Measurements from ENCODE around the gene DSPP.

The DSPP gene

GRCh38 chr4:87649980-87650379 is 41.7 kb downstream of the DSPP start, which contains the start of gene DMP1:
Gene DMP1 (plus strand): TSS chr4:87650280. CDS start chr4:87656493, 6,213 bp downstream.
- Histone ChIP-seq H3K4me1 (ENCODE audit: insufficient read depth, low read length) (peaks cover 10% of the 10 kb centered on the region), H2AFZ (ENCODE audit: low read depth, low read length) (no peak within 1 kb of the TSS), H3K27me3 (ENCODE audit: insufficient read depth, low read length) (no peaks in the 10 kb centered on the region), H3K4me3 (ENCODE audit: low read length) (no peak within 1 kb of the TSS), H3K9me3 (ENCODE audit: low read length) (no peaks in the 10 kb centered on the region), H3K36me3 (ENCODE audit: insufficient read depth, low read length) (no peaks in the 10 kb centered on the region)

DNA sequence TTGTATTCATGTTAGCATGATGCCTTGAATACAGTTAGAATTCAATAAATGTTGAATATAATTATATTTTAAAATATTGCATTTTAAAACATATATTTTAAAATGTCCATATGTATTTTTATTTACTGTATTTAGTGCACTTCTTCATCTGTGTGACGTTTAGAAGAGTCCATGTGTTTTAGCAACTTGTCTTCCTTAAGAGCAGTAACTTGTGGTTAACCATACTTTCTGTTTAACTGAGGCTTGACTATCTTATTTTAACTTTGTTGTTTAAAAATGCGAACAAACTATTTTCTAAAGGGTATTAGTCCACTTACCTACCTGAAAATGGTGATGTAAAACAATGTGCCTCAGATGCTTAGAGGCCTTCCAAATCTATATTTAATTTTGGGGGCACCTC is 42.6 kb downstream of the DSPP start:
- no peaks in the 10 kb centered on the region for H3K9me3 ChIP-seq (ENCODE audit: low read length)
- no peaks in the 10 kb centered on the region for H3K36me3 ChIP-seq (ENCODE audit: insufficient read depth, low read length)
- no peak overlapping the region for H3K4me3 ChIP-seq (ENCODE audit: low read length)

DNA sequence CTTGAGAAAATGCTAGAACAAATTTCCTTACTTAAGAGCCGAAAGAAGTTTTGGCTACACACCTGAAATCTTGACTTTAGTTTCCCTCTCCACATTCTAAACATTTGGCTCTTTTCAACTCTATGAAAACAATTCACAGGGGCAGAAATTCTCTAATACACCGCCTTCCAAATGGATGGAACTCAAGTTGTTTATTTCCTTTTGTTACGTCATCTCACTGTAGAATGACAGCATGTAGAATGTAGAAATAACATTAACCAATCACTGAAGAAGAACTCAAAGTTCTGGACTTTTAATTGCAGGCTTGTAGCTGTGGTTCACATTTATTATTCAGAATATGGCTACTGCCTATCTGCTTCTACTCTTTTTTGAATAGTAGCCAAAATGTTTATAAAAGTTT is 43.6 kb downstream of the DSPP start:
- Histone ChIP-seq H2AFZ (ENCODE audit: low read depth, low read length) (no peak overlapping the region), H3K4me1 (ENCODE audit: insufficient read depth, low read length) (peaks cover 10% of the 10 kb centered on the region), H3K9me3 (ENCODE audit: low read length) (no peaks in the 10 kb centered on the region)

More for the DNA sequence above, 42.6 kb downstream of the DSPP start:
- H3K4me1 ChIP-seq (ENCODE audit: insufficient read depth, low read length), result peaks cover 10% of the 10 kb centered on the region
- H2AFZ ChIP-seq (ENCODE audit: low read depth, low read length), result no peak overlapping the region
- no peaks in the 10 kb centered on the region for H3K27me3 ChIP-seq (ENCODE audit: insufficient read depth, low read length)

DNA sequence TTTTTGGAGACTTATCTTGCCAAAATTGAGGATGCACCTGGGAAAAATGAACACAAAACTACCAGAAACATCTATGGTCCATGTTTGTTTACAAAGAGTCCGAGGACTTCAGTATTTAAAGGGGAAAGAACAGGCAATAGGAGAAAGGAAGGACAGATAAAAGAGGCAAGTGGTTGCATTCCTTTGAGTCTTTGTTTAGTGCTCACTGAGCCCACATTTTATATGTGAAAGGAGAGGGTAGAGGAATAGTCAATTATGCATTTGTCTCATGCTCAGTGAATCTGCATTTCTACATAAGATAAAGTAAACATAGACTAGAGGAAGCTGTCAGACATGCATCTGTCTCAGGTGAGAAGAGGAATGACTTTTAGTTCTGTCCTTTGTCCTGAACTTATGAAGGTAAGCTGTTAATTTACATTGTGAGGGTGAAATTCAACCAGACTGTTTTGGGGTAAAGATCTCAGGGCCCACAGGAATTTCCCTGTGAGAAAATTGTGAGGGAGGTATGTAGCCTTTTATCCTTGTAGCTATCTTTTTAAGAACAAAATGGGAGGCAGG is 46.2 kb downstream of the DSPP start:
- H3K9me3 ChIP-seq (ENCODE audit: low read length), result no peaks in the 10 kb centered on the region
- H2AFZ ChIP-seq (ENCODE audit: low read depth, low read length), result no peak overlapping the region
- H3K27me3 ChIP-seq (ENCODE audit: insufficient read depth, low read length), result no peaks in the 10 kb centered on the region
- H3K4me1 ChIP-seq (ENCODE audit: insufficient read depth, low read length), result peaks cover 10% of the 10 kb centered on the region
- no peak overlapping the region for H3K4me3 ChIP-seq (ENCODE audit: low read length)
- H3K36me3 ChIP-seq (ENCODE audit: insufficient read depth, low read length), result no peaks in the 10 kb centered on the region

More for the DNA sequence above, 43.6 kb downstream of the DSPP start:
- H3K36me3 ChIP-seq (ENCODE audit: insufficient read depth, low read length), result no peaks in the 10 kb centered on the region
- H3K4me3 ChIP-seq (ENCODE audit: low read length), result no peak overlapping the region
- no peaks in the 10 kb centered on the region for H3K27me3 ChIP-seq (ENCODE audit: insufficient read depth, low read length)

- Histone ChIP-seq H3K36me3 (ENCODE audit: insufficient read depth, low read length) (no peaks in the 10 kb centered on the region), H3K27me3 (ENCODE audit: insufficient read depth, low read length) (no peaks in the 10 kb centered on the region), H3K4me3 (ENCODE audit: low read length) (no peak overlapping the region), H3K9me3 (ENCODE audit: low read length) (peaks cover 2% of the 10 kb centered on the region), H2AFZ (ENCODE audit: low read depth, low read length) (no peak overlapping the region), H3K4me1 (ENCODE audit: insufficient read depth, low read length) (peaks cover 10% of the 10 kb centered on the region)
These were observed 49.2 kb downstream of the DSPP start for GRCh38 chr4:87657525-87657924.

DNA sequence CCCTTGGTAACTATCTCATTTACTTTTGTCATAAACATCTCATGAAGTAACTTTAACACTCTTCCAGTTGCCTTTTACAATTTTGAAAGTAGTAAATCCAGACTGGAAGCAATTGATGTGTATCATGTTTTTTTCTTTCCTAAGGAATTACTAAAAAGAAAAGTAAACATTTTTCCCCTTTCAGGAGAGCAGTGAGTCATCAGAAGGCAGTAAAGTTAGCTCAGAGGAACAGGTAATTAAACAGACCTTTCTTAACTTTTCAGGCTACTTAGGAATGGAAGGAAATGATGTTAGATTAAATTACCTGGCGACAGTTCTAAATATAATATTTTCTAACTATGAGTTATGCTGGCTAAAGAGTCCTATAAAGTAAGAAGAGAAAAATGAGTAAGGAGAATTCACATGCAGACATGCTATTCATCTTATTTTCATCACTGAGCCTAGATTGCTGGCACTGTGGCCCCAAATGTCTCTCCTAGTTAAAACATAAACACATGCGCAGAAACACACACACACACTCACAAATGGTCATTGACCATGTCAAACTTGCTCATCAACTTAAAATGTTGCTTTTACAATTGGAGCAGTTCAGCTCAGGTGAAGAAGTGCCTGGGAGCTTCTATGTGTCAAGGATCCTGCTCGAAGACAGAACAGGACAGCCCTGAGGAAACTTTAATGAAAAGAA is 51.1 kb downstream of the DSPP start:
- H3K4me1 ChIP-seq (ENCODE audit: insufficient read depth, low read length), result peaks cover 3% of the 10 kb centered on the region
- peaks cover 2% of the 10 kb centered on the region for H3K9me3 ChIP-seq (ENCODE audit: low read length)
- H3K27me3 ChIP-seq (ENCODE audit: insufficient read depth, low read length), result no peaks in the 10 kb centered on the region
- no peaks in the 10 kb centered on the region for H3K36me3 ChIP-seq (ENCODE audit: insufficient read depth, low read length)
- H2AFZ ChIP-seq (ENCODE audit: low read depth, low read length), result no peak overlapping the region
- H3K4me3 ChIP-seq (ENCODE audit: low read length), result no peak overlapping the region

GRCh38 chr4:87662871-87663270 is 54.5 kb downstream of the DSPP start:
- Histone ChIP-seq H3K27me3 (ENCODE audit: insufficient read depth, low read length) (no peaks in the 10 kb centered on the region), H3K4me1 (ENCODE audit: insufficient read depth, low read length) (no peaks in the 10 kb centered on the region), H3K4me3 (ENCODE audit: low read length) (no peak overlapping the region), H2AFZ (ENCODE audit: low read depth, low read length) (no peak overlapping the region), H3K36me3 (ENCODE audit: insufficient read depth, low read length) (no peaks in the 10 kb centered on the region), H3K9me3 (ENCODE audit: low read length) (peaks cover 2% of the 10 kb centered on the region)

Data from neuron (in vitro differentiated cells).